GF-D8 (cell line): ENCODE data around the gene GLRA1.
"Not testable (repeated sequence)": the region's sequence is repeated elsewhere in the genome, so short reads cannot be mapped to it uniquely, and the experiment has no call there.

ENCODE experiments used
- DNase-seq: peaks from one replicate; lab custom pipeline; 2025; lab: John Stamatoyannopoulos, UW

GLRA1 gene

DNA sequence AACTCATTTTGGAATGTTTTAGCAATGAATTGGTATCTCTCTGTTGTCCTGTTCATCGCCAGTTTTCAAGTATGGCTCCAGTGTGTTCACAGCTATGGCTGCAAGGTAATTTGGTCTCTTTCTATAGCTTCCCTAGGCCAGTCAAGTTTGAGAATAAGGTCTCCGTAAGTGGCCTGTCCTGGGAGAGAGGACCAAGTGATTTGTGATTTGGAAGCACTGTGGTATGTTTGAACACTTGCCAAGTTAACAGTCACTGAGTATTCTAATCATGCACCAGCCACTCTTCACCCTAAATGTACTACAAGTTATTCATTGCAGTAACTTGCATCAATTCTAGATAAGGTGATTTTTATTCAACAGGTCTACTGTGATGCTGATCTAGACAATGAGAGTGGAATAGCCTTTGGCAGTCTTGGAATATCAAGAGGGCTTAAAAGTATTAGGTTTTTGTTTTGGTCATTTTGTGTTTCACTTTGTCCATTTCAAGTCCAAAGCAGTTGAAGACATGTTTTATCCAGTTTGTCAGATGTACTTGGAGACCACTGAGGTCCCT, 111.8 kb downstream of the GLRA1 start:
- no peak for DNase-seq

DNA sequence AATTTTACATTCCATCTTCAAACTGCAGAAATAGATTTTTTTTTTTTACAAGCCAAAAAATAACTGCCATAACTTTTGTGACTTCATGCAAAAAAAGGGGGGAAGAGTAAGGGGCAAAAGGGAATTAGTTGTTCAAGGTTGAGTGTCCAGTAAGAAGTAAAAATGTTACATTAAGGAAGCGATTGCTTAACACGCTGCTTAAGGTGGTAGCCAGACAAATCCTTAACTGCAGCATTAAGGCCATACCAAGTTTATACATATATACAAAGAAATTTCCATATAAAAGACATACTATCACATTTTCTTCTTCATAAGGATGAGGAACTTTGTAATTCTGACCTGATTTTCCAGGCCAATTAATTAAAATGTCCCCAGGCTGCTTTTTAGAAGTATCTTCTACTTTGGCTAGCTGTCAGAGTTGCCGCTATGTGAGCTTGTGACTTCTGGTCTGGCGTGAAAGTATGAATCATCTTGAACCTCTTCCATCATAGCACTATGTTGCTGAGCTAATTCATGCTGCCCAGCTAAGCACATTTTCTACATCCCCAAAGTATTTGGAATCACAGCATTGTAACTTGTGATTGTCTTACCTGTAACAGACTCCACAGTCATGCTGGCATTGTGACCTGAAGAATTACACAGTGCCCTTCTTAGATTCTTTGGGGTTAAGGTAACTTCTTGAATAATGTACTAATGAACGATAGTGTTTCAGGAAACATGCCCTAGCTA, 112.9 kb downstream of the GLRA1 start:
- no peak for DNase-seq

DNA sequence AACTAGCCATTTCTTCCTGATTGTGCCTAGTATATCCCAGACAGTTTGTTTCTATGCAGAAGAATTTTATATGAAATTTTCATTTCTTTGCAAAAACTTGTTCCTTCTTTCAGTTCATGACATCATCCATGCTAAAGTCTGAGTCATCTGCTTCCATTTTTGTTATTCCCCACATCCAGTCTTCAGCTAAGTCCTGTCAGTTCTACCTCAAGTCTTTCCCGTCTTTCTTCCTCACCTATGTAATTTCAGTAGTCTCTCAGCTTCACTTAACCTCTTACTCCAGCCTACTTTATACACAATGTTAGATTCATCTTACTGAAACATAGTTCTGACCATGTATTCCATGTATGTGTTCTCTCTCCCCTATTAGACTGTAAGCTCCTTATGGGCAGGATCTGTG, 113.8 kb downstream of the GLRA1 start:
- no peak for DNase-seq

DNA sequence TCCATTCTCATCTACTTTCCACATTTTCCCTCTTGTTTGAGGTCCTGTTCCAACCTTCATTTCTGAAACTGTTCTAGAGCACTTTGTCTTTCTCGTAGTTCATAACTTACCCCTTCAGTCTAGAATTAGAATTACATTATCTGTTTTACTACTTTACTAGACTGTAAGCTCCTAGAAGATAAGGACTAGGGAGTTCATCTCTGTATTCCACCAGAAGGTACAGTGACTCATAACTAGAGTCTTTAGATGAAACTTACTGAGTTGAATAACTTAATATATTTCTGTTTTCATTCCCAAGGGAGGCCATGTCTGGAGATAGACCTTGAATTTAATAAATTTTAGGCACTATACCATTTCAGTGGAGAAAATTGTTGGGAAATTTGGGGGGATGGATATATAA, 114.2 kb downstream of the GLRA1 start:
- no peak for DNase-seq

DNA sequence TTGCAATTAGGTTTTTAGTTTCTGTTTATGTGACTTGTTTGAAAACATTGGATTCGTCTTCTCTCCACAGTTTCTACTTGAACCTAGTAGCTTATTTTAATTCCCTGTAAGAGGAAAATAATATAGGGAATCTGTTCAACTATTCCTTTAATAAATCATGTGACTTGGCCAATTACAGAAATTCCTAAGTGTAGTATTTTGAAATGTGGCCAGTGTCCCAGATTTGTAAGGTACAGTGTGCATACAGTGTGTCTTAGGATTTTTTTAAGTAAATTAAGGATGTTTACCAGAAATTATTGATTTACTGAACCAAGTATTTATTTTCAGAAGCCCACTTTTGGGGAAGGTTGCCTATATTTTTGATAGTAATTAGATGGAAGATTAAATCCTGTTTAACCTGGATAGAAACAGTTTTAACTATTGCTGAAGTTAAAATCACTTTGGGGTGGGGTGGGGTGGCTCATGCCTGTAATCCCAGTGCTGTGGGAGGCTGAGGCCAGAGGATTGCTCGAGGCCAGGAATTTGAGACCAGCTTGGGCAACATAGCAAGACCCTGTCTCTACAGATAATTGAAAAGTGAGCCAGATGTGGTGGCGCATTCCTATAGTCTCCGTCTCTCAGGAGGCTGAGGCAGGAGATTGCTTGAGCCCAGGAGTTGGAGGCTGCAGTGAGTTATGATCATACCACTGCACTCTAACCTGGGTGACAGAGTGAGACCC, 116.0 kb downstream of the GLRA1 start:
- no peak for DNase-seq

DNA sequence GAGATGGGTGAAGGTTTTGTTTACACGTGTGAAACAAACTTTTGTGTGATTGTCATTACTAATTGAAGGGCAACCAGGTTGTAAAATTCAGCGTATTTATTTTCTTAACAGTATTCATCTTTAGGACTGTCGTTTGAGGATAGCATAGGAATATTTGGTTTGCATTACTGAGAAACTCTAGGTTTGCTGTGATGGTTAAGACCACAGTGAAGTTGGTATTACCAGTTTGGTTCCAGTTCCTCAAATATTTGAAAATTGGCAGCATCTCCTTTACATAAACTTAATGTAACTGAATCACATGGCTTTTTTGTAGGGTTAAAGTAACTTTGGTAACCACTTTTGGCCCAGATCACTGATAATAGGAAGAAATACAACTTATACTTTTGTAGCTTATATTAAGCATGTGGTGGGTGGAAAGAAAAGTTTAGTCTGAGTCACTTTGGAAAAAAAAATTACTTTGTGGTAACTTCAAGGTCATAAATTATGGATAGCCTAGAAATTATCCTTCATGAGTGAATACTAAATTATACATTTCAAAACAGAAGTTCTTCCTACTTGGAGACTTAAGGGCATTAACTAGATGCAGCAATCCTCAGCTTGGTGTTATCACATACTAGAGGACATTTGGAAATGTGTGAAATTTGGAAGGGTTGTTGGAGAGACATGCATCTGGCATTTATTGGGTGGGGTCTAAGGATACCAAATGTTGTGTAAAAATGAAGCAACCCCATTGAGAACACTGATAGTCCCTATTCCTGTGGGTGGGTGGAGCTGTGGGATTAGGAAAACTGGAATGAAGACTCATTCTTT, 119.0 kb downstream of the GLRA1 start:
- DNase-seq, result no peak

DNA sequence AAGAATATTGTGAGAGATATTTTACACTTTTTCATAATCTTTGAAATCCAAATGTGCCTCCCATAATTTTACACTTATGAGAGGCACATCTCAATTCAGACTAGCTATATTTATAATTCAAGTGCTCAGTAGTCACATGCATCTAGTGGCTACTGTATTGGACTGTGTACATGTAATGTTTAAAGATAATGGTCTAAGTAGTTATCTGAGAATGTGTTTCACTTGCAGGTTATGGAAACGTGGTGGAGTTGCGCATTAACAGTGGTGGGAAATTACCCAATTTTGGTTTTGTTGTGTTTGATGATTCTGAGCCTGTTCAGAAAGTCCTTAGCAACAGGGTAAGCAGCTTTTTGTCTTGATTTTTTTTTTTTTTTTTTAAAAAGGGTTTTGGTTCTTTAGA, 124.1 kb downstream of the GLRA1 start:
- peak; percentile 69 for DNase-seq

DNA sequence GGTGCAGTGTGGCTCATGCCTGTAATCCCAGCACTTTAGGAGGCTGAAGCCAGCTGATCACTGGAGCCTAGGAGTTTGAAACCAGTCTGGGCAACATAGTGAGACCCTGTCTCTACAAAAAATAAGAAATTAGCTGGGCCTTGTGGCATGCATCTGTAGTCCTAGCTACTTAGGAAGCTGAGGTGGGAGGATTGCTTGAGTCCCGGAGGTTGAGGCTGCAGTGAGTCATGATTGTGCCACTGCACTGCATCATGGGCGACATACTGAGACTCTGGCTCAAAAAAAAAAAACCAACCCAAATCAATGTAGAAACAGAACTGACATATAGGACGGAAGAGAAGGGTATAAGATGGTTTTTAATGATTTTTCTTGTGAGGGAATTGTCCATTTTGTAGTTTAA, 125.2 kb downstream of the GLRA1 start:
- DNase-seq, result no peak

DNA sequence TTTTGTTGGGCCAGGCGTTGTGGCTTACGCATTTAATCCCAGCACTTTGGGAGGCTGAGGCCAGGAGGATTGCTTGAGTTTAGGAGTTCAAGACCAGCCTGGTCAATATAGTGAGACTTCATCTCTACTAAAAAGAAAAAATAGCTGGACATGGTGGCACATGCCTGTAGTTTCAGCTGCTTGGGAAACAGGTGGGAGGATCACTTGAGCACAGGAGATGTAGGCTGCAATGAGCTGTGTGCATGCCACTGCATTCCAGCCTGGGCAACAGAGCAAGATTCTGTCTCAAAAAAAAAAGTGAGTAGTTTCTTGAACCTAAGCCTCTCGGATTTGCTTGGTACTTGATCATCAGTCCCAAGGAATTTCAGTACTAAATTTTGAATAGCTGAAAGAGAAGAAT, 126.0 kb downstream of the GLRA1 start:
- DNase-seq, result no peak

DNA sequence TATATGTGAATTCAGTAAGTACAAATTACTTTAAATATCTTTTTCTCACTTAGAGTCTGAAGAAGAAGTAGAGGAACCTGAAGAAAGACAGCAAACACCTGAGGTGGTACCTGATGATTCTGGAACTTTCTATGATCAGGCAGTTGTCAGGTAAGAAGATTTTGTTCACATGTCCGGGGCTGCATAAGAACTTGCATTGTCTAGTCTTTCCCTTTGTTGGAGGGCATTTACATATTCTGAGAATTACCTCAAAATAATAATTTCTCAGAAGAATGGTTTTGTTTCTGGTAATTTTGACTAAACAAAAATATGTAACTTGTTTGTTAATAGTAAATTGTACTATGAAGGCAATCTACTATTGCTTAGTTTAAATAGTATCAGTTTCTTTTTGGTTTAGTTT, 129.2 kb downstream of the GLRA1 start:
- DNase-seq, result no peak

DNA sequence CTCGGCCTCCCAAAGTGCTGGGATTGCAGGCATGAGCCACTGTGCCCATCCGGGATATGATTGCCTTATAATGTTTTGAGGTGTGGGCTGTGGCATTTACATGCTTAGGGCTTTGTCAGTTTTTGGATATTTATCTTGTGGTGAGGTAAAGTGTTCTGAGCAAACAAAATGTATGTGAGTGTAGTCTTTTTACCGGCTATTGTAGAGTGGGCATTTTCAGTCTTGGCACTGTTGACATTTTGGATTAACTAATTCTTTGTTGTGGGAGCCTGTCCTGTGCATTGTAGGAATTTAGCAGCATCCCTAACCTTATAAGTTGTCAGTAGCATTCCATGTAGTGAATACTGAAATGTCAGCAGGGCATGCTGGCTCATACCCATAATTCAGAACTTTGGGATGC, 131.3 kb downstream of the GLRA1 start:
- no peak for DNase-seq

DNA sequence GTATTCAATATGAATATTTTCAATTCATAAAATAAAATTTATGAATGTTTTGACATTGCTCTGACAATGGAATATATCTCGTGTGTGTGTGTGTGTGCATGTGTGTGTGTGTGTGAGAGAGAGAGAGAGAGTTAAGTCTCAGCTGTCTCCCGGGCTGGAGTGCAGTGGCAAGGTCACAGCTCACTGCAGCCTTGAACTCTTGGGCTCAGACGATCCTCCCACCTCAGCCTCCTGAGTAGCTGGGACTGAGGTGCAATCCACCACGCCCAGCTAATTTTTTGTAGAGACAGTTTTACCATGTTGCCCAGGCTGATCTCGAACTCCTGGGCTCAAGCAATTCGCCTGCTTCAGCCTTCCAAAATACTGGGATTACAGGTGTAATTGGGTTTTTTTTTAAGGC, 136.8 kb downstream of the GLRA1 start:
- no peak for DNase-seq

DNA sequence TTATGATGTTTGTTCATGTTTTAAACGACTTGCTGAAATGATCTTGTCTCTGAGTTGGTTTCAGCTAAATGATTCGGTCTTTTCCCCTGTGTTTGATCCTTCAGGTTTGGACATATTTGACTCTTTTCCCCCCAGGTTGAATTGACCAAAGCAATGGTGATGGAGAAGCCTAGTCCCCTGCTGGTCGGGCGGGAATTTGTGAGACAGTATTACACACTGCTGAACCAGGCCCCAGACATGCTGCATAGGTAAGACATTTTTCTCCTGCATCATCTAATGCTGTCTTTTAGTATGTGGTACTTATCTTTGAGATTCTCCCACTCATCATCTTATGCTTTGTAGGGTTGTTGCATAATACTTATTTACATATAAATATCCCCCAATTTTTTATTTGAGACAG, 138.2 kb downstream of the GLRA1 start:
- no peak for DNase-seq

DNA sequence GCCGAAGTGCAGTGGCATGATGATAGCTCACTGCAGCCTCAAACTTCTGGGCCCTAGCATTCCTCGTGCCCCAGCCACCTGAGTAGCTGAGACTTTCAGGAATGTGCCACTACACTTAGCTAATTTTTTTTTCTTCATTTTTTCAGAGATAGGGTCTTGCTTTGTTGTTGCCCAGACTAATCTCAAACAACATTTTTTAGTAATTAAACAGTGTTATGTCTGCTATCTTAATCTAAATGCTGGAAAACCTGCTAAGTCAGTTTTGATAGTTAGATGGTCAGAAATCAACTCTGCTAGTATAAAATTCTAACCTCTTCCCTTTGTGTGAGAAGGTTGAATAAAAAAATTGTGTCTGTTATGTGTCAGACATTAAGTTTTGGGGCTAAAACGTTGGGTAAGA, 140.5 kb downstream of the GLRA1 start:
- no peak for DNase-seq

DNA sequence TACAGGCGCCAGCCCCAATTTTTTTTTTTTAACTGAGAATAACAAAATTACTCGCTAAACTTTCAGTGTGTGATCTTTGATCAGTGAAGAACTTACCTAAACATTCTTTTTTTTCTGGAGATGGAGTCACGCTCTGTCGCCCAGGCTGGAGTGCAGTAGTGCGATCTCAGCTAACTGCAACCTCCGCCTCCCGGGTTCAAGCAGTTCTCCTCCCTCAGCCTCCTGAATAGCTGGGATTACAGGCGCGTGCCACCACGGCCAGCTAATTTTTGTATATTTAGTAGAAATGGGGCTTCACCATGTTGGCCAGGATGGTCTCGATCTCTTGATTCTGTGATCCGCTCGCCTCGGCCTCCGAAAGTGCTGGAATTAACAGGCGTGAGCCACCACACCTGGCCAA, 141.0 kb downstream of the GLRA1 start:
- DNase-seq, result not testable (repeated sequence)

DNA sequence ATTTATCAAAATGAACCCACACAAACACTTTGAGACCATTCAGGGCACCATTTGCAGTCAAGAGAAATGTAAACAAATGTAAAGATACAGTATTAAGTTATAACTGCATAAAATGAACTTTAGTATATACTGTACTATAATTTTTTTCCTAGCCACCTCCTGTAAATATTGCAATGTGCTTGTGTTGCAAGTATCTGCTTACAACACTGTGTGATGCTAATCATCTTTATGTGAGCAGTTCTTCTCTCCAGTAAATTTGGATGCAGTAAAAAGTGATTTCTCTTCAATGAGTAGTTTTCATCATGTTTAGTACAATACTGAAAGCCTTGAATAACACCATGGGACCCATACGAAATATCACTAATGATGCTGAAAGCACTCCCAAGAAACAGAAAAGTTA, 143.4 kb downstream of the GLRA1 start:
- no peak for DNase-seq

DNA sequence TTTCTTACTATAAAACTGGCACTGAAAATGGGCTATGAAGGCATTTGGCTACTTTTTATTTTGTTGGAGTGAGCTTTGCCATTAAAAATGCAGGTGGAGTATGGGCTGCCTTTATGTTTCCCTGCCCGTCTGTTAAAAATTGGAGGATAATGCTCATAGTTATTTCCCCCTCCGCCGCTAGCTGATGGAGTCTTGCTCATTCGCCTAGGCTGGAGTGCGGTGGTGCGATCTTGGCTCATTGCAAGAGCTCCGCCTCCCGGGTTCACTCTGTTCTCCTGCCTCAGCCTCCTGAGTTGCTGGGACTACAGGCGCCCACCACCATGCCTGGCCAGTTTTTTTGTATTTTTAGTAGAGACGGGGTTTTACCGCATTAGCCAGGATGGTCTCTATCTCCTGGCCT, 144.3 kb downstream of the GLRA1 start:
- DNase-seq, result no peak

DNA sequence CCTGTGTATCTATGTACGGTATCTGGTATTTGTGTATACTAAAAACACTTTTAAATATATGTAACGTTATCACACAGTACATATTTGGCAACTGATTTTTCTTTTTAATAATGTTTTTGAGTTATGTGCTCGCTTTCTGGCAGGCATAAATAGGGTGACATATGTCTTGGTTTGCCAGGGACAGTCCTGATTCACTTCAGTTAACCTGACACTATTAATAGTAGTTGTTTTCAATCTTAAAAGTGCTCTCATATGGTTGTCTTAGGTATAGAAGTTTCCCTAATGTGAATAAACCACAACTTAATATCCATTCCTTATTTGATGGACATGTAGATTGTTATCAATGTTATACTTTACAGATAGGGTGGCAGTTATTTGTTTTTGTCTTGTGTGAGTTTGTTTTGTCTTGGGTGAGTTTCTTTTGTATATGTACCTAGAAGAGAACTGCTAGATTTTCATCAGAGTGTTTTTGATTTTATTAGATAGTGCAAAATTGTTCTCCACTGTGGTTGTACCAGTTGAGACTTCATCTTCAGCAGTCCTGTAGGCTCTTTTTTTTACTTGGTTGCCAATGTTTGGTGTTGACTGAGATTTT, 145.0 kb downstream of the GLRA1 start:
- DNase-seq, result no peak

DNA sequence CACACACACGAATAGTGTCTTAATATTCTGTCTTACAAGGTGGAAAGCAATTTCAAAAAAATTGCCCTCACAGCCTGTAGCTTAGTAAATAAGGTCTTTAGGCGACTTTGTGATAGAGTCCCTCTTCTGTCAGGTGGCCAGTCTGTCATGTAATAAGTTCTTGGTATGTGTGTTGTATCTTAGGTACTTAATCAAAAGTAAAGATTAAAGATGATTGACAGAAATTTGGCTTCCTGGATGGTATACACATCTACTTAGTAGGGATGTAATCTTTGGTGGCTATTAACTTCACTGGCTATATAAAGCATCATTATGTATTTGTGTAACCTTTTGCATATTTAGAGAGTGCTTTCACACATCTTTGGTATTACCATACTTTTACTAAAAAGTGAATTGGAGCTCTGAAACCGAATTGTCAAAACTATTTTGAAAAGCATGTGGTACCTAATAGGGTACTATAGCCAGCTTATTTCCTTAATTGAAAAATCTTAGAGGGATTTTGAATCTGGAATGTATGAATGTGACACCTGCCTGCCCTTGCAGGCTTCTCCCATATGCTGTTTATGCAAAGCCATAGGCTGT, 149.5 kb downstream of the GLRA1 start:
- DNase-seq, result no peak

DNA sequence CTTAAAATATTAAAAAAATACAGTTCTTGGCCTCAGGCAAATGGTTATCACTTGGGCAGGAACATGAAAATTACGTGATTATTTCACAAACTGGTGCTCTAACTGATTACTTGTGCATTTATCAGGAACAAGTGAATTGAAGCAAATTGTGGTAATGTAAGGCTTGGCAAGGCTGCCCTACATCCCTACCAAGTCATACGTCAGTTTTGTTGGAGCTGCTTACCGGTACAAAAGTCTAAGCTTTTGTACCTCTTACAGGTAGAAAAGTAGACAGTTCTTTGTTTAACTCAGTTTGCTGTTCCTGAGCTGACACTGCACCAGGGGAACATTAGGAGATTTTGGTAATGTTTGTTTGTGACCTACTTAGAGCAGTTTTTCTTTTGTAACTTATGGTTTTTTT, 150.7 kb downstream of the GLRA1 start:
- no peak for DNase-seq

DNA sequence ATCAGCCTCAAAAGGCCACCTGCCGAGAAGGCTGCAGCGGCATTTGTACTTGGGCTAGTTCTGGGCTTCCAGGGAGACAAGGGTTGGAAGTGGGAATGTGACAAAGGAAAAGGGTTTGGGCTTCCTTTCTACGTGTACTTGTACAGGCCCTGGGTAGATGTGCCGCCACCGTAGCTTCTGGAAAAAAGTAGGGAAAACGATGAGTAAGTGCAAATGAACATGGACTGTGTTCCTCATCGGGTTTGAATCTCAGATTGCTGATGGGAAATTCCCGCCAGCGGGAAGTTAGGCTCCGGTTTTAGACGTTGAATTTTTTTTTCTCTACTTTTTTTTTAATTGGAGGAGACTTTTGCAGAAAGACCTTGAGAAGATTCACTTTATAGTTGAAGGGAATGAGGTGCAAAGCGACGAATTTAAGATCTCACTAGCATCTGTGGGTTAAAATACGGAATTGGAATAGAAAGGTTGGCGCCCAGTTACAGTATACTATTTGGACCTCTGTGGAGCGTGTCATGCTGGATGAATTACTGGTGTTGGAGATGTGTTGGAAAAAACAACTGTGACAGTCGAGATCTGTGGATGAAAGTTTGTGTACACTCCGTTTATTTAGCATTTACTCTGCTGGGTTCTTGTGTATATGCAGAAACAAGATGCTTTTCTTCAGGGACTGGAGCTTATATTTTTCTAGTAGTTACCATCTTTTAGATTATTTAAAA, 151.6 kb downstream of the GLRA1 start:
- DNase-seq, result no peak
